Measurements from ENCODE around the gene APCDD1.

APCDD1 gene

GRCh38 chr18:10487154-10487553, 32.7 kb downstream of the APCDD1 start:
- no peak overlapping the region for H2AFZ ChIP-seq (ENCODE audit: low read depth, low read length)
- H3K36me3 ChIP-seq (ENCODE audit: insufficient read depth, low read length): no peaks in the 10 kb centered on the region
- no peak overlapping the region for H3K4me2 ChIP-seq (ENCODE audit: insufficient read depth, low read length)
- H3K27me3 ChIP-seq (ENCODE audit: insufficient read depth, low read length, poor library complexity): no peaks in the 10 kb centered on the region
- no peaks in the 10 kb centered on the region for H3K9me3 ChIP-seq (ENCODE audit: insufficient read depth, low read length, severe bottlenecking)
- no peaks in the 10 kb centered on the region for H3K79me2 ChIP-seq (ENCODE audit: insufficient read depth, low read length)
- H3K9ac ChIP-seq (ENCODE audit: low read depth, low read length): no peak overlapping the region
- no peak for ATAC-seq (ENCODE audit: insufficient read depth, low read depth)
- no peak for DNase-seq
- H4K20me1 ChIP-seq (ENCODE audit: insufficient read depth, low read length): peaks cover 2% of the 10 kb centered on the region; the same call in 1 of the 2 replicates
- no peak overlapping the region for H3K27ac ChIP-seq (ENCODE audit: low read length)
- peaks cover 68% of the 10 kb centered on the region for H3K4me1 ChIP-seq (ENCODE audit: insufficient read depth, low read length)
- TF ChIP-seq EZH2 (IDR thresholded peaks at IDR 0.05; ENCODE audit: borderline replicate concordance, low read depth, low read length, severe bottlenecking): no peak
- TF ChIP-seq, protein P1, sequence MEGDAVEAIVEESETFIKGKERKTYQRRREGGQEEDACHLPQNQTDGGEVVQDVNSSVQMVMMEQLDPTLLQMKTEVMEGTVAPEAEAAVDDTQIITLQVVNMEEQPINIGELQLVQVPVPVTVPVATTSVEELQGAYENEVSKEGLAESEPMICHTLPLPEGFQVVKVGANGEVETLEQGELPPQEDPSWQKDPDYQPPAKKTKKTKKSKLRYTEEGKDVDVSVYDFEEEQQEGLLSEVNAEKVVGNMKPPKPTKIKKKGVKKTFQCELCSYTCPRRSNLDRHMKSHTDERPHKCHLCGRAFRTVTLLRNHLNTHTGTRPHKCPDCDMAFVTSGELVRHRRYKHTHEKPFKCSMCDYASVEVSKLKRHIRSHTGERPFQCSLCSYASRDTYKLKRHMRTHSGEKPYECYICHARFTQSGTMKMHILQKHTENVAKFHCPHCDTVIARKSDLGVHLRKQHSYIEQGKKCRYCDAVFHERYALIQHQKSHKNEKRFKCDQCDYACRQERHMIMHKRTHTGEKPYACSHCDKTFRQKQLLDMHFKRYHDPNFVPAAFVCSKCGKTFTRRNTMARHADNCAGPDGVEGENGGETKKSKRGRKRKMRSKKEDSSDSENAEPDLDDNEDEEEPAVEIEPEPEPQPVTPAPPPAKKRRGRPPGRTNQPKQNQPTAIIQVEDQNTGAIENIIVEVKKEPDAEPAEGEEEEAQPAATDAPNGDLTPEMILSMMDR (IDR thresholded peaks at IDR 0.05; ENCODE audit: borderline replicate concordance, extremely low read depth, low read length, poor library complexity, severe bottlenecking): no peak
- H3K4me3 ChIP-seq (ENCODE audit: low read depth in 1 of 2, low read length in 2 of 2): no peak overlapping the region

DNA sequence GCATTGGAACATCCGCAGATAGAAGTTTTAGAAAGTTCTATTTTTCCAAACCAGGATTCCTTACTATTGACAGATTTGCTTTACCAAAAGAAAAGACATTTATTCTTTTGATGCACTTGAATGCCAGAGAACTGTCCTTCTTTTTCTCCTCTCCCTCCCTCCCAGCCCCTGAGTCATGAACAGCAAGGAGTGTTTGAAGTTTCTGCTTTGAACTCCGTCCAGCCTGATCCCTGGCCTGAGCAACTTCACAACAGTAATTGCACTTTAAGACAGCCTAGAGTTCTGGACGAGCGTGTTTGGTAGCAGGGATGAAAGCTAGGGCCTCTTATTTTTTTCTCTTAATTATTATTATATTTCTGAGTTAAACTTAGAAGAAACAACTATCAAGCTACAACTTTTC, 33.6 kb downstream of the APCDD1 start:
- no peak for DNase-seq
- Histone ChIP-seq H3K79me2 (ENCODE audit: insufficient read depth, low read length) (no peaks in the 10 kb centered on the region), H3K9me3 (ENCODE audit: insufficient read depth, low read length, severe bottlenecking) (no peaks in the 10 kb centered on the region), H3K27me3 (ENCODE audit: insufficient read depth, low read length, poor library complexity) (no peaks in the 10 kb centered on the region), H3K27ac (ENCODE audit: low read length) (no peak overlapping the region), H3K36me3 (ENCODE audit: insufficient read depth, low read length) (no peaks in the 10 kb centered on the region), H3K4me3 (ENCODE audit: low read depth in 1 of 2, low read length in 2 of 2) (no peak overlapping the region), H3K4me1 (ENCODE audit: insufficient read depth, low read length) (peaks cover 59% of the 10 kb centered on the region), H2AFZ (ENCODE audit: low read depth, low read length) (no peak overlapping the region), H3K9ac (ENCODE audit: low read depth, low read length) (no peak overlapping the region), H4K20me1 (ENCODE audit: insufficient read depth, low read length) (peaks cover 2% of the 10 kb centered on the region; the same call in 1 of the 2 replicates), H3K4me2 (ENCODE audit: insufficient read depth, low read length) (no peak overlapping the region)
- ATAC-seq (ENCODE audit: insufficient read depth, low read depth): no peak
- TF ChIP-seq, protein P1 (IDR thresholded peaks at IDR 0.05; ENCODE audit: borderline replicate concordance, extremely low read depth, low read length, poor library complexity, severe bottlenecking): no peak
- TF ChIP-seq EZH2 (IDR thresholded peaks at IDR 0.05; ENCODE audit: borderline replicate concordance, low read depth, low read length, severe bottlenecking): no peak

- Histone ChIP-seq H3K9me3 (ENCODE audit: insufficient read depth, low read length, severe bottlenecking) (no peaks in the 10 kb centered on the region), H3K9ac (ENCODE audit: low read depth, low read length) (peak overlapping the region; percentile 43), H4K20me1 (ENCODE audit: insufficient read depth, low read length) (no peaks in the 10 kb centered on the region), H3K4me1 (ENCODE audit: insufficient read depth, low read length) (peaks cover 39% of the 10 kb centered on the region), H3K79me2 (ENCODE audit: insufficient read depth, low read length) (no peaks in the 10 kb centered on the region), H3K4me3 (ENCODE audit: low read depth in 1 of 2, low read length in 2 of 2) (peak overlapping the region in 1 of 2 experiments; percentile 41; a peak in 2 of 4 replicates), H3K27me3 (ENCODE audit: insufficient read depth, low read length, poor library complexity) (no peaks in the 10 kb centered on the region), H3K4me2 (ENCODE audit: insufficient read depth, low read length) (peak overlapping the region; percentile 22), H3K36me3 (ENCODE audit: insufficient read depth, low read length) (no peaks in the 10 kb centered on the region), H2AFZ (ENCODE audit: low read depth, low read length) (peak overlapping the region; percentile 98), H3K27ac (ENCODE audit: low read length) (peak overlapping the region; percentile 92)
- DNase-seq (peak; percentile 95), ATAC-seq (ENCODE audit: insufficient read depth, low read depth) (peak; percentile 100)
- TF ChIP-seq EZH2 (IDR thresholded peaks at IDR 0.05; ENCODE audit: borderline replicate concordance, low read depth, low read length, severe bottlenecking): no peak
- TF ChIP-seq, protein P1 (IDR thresholded peaks at IDR 0.05; ENCODE audit: borderline replicate concordance, extremely low read depth, low read length, poor library complexity, severe bottlenecking): peak; percentile 92
Measured at GRCh38 chr18:10490401-10491165, 36.1 kb downstream of the APCDD1 start.
